ENCODE data around the gene ARHGDIG.

GRCh38 chr16:314351-314750, 34.0 kb downstream of the ARHGDIG start:
- TF ChIP-seq CTCF (IDR thresholded peaks at IDR 0.05) (no peak), POLR2AphosphoS5 (IDR thresholded peaks at IDR 0.05; ENCODE audit: low read depth, low read length) (no peak), TCF7L2 (IDR thresholded peaks at IDR 0.05; ENCODE audit: low read depth, low read length) (no peak), REST (IDR thresholded peaks at IDR 0.05; ENCODE audit: insufficient read depth in 1 of 2, low read depth in 2 of 2, low read length in 1 of 2) (no peak)

Measured in Panc1 (cell line).